Keratinocyte (primary cell): ENCODE data around the gene TINAGL1. TPM values are rescaled to one million over a fixed set of nuclear protein-coding genes. Genes with fewer than 3 reads are reported as not detected.

Experiments used
- DNase-seq: peaks from one replicate; pipeline ENCODE4 v3.0.0-alpha.2; 2011; ENCODE audit warnings: low read depth, missing footprints, low spot score
- FAIRE-seq: peaks from 2 replicates; lab custom pipeline; 2011; peaks lifted over from hg19 to GRCh38; lab: Jason Lieb, UNC
- H2AFZ ChIP-seq: 2 replicates; pipeline ENCODE4 v1.6.0; 2012; ENCODE audit warnings: low read length, control low read depth, inconsistent platforms; ENCODE audit not compliant: control insufficient read depth
- H3K27ac ChIP-seq: 2 replicates; pipeline ENCODE4 v1.5.1; 2011; ENCODE audit warnings: low read length; ENCODE audit not compliant: control insufficient read depth, insufficient read depth
- H3K27me3 ChIP-seq: 3 replicates; pipeline ENCODE4 v1.6.0; 2011; ENCODE audit warnings: low read length; ENCODE audit not compliant: control insufficient read depth, insufficient read depth; ENCODE audit errors: extremely low read depth
- H3K36me3 ChIP-seq, 2 experiments: 2 replicates in 1 of 2; 3 replicates in 1 of 2; pipeline ENCODE4 v1.5.1; 2011; ENCODE audit warnings: low read length in 2 of 2, mild to moderate bottlenecking in 1 of 2; ENCODE audit not compliant: control insufficient read depth in 2 of 2, insufficient read depth in 2 of 2; ENCODE audit errors: extremely low read depth in 1 of 2
- H3K4me1 ChIP-seq: 3 replicates; pipeline ENCODE4 v1.5.1; 2011; ENCODE audit warnings: low read length; ENCODE audit not compliant: control insufficient read depth, insufficient read depth; ENCODE audit errors: extremely low read depth
- H3K4me2 ChIP-seq: 3 replicates; pipeline ENCODE4 v1.6.0; 2011; ENCODE audit warnings: low read depth, low read length; ENCODE audit not compliant: control insufficient read depth, insufficient read depth; ENCODE audit errors: extremely low read depth
- H3K4me3 ChIP-seq, 3 experiments: fragments of 200-600 bp in 1 of 3; sonication (generic) in 1 of 3; 2 replicates in 2 of 3; 3 replicates in 1 of 3; pipeline ENCODE4 v1.5.1; 2011 to 2016; ENCODE audit warnings: low read length in 3 of 3, mild to moderate bottlenecking in 3 of 3, control low read depth in 2 of 3, inconsistent platforms in 1 of 3, low read depth in 1 of 3, mixed read lengths in 1 of 3, mixed run types in 1 of 3, moderate library complexity in 1 of 3; ENCODE audit not compliant: control insufficient read depth in 2 of 3, insufficient read depth in 2 of 3; ENCODE audit errors: extremely low read depth in 1 of 3
- H3K79me2 ChIP-seq: 2 replicates; pipeline ENCODE4 v1.6.0; 2012; ENCODE audit warnings: low read length; ENCODE audit not compliant: control insufficient read depth, insufficient read depth
- H3K9ac ChIP-seq: 3 replicates; pipeline ENCODE4 v1.6.0; 2011; ENCODE audit warnings: low read length; ENCODE audit not compliant: control insufficient read depth, insufficient read depth; ENCODE audit errors: extremely low read depth
- H3K9me1 ChIP-seq: 3 replicates; pipeline ENCODE4 v1.6.0; 2011; ENCODE audit warnings: low read length; ENCODE audit not compliant: control insufficient read depth, insufficient read depth; ENCODE audit errors: extremely low read depth
- H3K9me3 ChIP-seq: 2 replicates; pipeline ENCODE4 v1.5.1; 2012; ENCODE audit warnings: low read depth, low read length; ENCODE audit not compliant: control insufficient read depth
- H4K20me1 ChIP-seq: 3 replicates; pipeline ENCODE4 v1.6.0; 2011; ENCODE audit warnings: low read length; ENCODE audit not compliant: control insufficient read depth, insufficient read depth; ENCODE audit errors: extremely low read depth
- CTCF ChIP-seq, 3 experiments: IDR thresholded peaks in 1 of 3; conservative IDR thresholded peaks in 1 of 3; optimal IDR thresholded peaks in 1 of 3; 2 replicates in 2 of 3; 3 replicates in 1 of 3; pipeline versions ENCODE3 to v1.5.1; 2011; ENCODE audit warnings: low read length in 3 of 3, mild to moderate bottlenecking in 3 of 3, moderate library complexity in 2 of 3, control low read depth in 1 of 3, inconsistent platforms in 1 of 3; ENCODE audit not compliant: insufficient read depth in 2 of 3; ENCODE audit errors: extremely low read depth in 1 of 3
- EZH2 ChIP-seq: IDR thresholded peaks from one replicate; pipeline ENCODE4 v1.6.1; 2012; ENCODE audit warnings: inconsistent platforms, mild to moderate bottlenecking, low read length, moderate library complexity
- dilution Hi-C: fragments of 300-500 bp; cut with MboI; formaldehyde crosslinking; loops from one replicate; pipeline ENCODE4 v1.7.0; 2020; ENCODE audit warnings: low sequenced_read_pairs; ENCODE audit not compliant: extremely low pct_ligation_motif_present
- polyA plus RNA-seq, 5 experiments: library from polyadenylated mRNA; depleted of rRNA in 3 of 5; stranded (reverse) in 3 of 5; stranded (forward) in 1 of 5; unstranded in 1 of 5; fragments of >200 nt; gene quantifications; 1 replicate in 1 of 5; 2 replicates in 3 of 5; 3 replicates in 1 of 5; pipeline versions ENCODE4 v1.2.1 to v1.2.3, GENCODE V29; 2011 to 2012; ENCODE audit warnings: missing spikeins in 2 of 5, low read depth in 1 of 5, low replicate concordance in 1 of 5

Gene TINAGL1
- polyA plus RNA-seq, 1 donor (not counting 4 experiments of a cell fraction or from before 2014, with no cell fraction given) = 189 TPM

- H3K9me1 ChIP-seq = no peaks in the 10 kb centered on the region
- no peaks in the 10 kb centered on the region for H3K27me3 ChIP-seq
- peak overlapping the region; percentile 43 for H3K27ac ChIP-seq
- H3K79me2 ChIP-seq = no peaks in the 10 kb centered on the region
- H3K9me3 ChIP-seq = no peaks in the 10 kb centered on the region
- FAIRE-seq (no peak), DNase-seq (no peak)
- H2AFZ ChIP-seq = peak overlapping the region; percentile 93
- H3K4me3 ChIP-seq = peak overlapping the region in 1 of 3 experiments; percentile 61
- no peaks in the 10 kb centered on the region for H4K20me1 ChIP-seq
- TF ChIP-seq EZH2 (no peak), CTCF (optimal IDR thresholded peaks at IDR 0.05 in 1 of 3, IDR thresholded peaks at IDR 0.05 in 1 of 3, conservative IDR thresholded peaks at IDR 0.05 in 1 of 3; ENCODE audit: extremely low read depth in 1 of 3, insufficient read depth in 2 of 3, low read length in 3 of 3) (no peak)
- H3K4me1 ChIP-seq = peaks cover 20% of the 10 kb centered on the region
- dilution Hi-C loops = no loop called here
- no peaks in the 10 kb centered on the region for H3K36me3 ChIP-seq
- peak overlapping the region; percentile 83 for H3K4me2 ChIP-seq
- peak overlapping the region; percentile 37 for H3K9ac ChIP-seq
These were observed 26.3 kb upstream of the TINAGL1 start for GRCh38 chr1:31549809-31550620.

- no peaks in the 10 kb centered on the region for H3K9me1 ChIP-seq
- no peak overlapping the region for H3K27ac ChIP-seq
- no peak overlapping the region for H2AFZ ChIP-seq
- H3K9ac ChIP-seq = no peak overlapping the region
- H3K4me1 ChIP-seq = peaks cover 20% of the 10 kb centered on the region
- no peaks in the 10 kb centered on the region for H3K9me3 ChIP-seq
- dilution Hi-C loops = no loop called here
- no peak overlapping the region for H3K4me2 ChIP-seq
- H3K4me3 ChIP-seq = no peak overlapping the region
- no peak for DNase-seq
- TF ChIP-seq CTCF (optimal IDR thresholded peaks at IDR 0.05 in 1 of 3, IDR thresholded peaks at IDR 0.05 in 1 of 3, conservative IDR thresholded peaks at IDR 0.05 in 1 of 3; ENCODE audit: extremely low read depth in 1 of 3, insufficient read depth in 2 of 3, low read length in 3 of 3) = no peak
- TF ChIP-seq EZH2 = no peak
- no peaks in the 10 kb centered on the region for H3K79me2 ChIP-seq
- FAIRE-seq = no peak
- H3K36me3 ChIP-seq = no peaks in the 10 kb centered on the region
- no peaks in the 10 kb centered on the region for H3K27me3 ChIP-seq
- no peaks in the 10 kb centered on the region for H4K20me1 ChIP-seq
These were observed 25.1 kb upstream of the TINAGL1 start for GRCh38 chr1:31551208-31551607.
